COR-L47 (cell line): ENCODE measurements around the gene RPL38.

Experiments used
- DNase-seq: peaks from one replicate; lab custom pipeline; 2025; lab: John Stamatoyannopoulos, UW

RPL38 gene

GRCh38 chr17:74211141-74211911 lies 7.8 kb downstream of the RPL38 start:
- no peak for DNase-seq

- DNase-seq = no peak
These were observed 8.4 kb downstream of the RPL38 start for GRCh38 chr17:74211912-74212208.

- DNase-seq = no peak
These were observed 8.9 kb downstream of the RPL38 start for GRCh38 chr17:74212209-74212912.

GRCh38 chr17:74212913-74213791 lies 9.7 kb downstream of the RPL38 start, which contains the start of gene TTYH2:
Gene TTYH2, plus strand, starts transcription at chr17:74213571. Its CDS starts 17 bp downstream, at chr17:74213588.
- peak; percentile 75 for DNase-seq

- DNase-seq = no peak
These were observed 10.4 kb downstream of the RPL38 start for GRCh38 chr17:74213861-74214391.

- DNase-seq = no peak
These were observed 11.2 kb downstream of the RPL38 start for GRCh38 chr17:74214484-74215341.

- DNase-seq = no peak
These were observed 11.9 kb downstream of the RPL38 start for GRCh38 chr17:74215342-74215727.

GRCh38 chr17:74216505-74216904 lies 13.0 kb downstream of the RPL38 start:
- no peak for DNase-seq

GRCh38 chr17:74217037-74217730 lies 13.7 kb downstream of the RPL38 start:
- DNase-seq = peak; percentile 64

GRCh38 chr17:74217888-74218287 lies 14.4 kb downstream of the RPL38 start:
- peak; percentile 66 for DNase-seq

GRCh38 chr17:74218436-74218835 lies 15.0 kb downstream of the RPL38 start:
- no peak for DNase-seq

GRCh38 chr17:74219576-74220133 lies 16.2 kb downstream of the RPL38 start:
- DNase-seq = no peak

- DNase-seq = no peak
These were observed 16.7 kb downstream of the RPL38 start for GRCh38 chr17:74220219-74220618.

- no peak for DNase-seq
These were observed 17.7 kb downstream of the RPL38 start for GRCh38 chr17:74220946-74221818.

GRCh38 chr17:74222399-74222798 lies 18.9 kb downstream of the RPL38 start:
- DNase-seq = no peak

- DNase-seq = no peak
These were observed 20.4 kb downstream of the RPL38 start for GRCh38 chr17:74223901-74224300.

- no peak for DNase-seq
These were observed 21.7 kb downstream of the RPL38 start for GRCh38 chr17:74224959-74225725.

- DNase-seq = no peak
These were observed 22.8 kb downstream of the RPL38 start for GRCh38 chr17:74226252-74226651.
